K562 (cell line): ENCODE data around the gene NOM1. TPM values are rescaled to one million over a fixed set of nuclear protein-coding genes. Genes with fewer than 3 reads are reported as not detected.

Experiments used
- CGGBP1 ChIP-seq: fragments of 250-450 bp; sonication (Bioruptor Pico); IDR thresholded peaks from 2 replicates; pipeline ENCODE4 v1.9.0; 2021; ENCODE audit warnings: mild to moderate bottlenecking
- CHD2 ChIP-seq: IDR thresholded peaks from 2 replicates; pipeline ENCODE4 v1.6.1; 2011; ENCODE audit warnings: low read depth, low read length
- COPS2 ChIP-seq: fragments of 450-650 bp; conservative IDR thresholded peaks from 2 replicates; pipeline ENCODE4 v1.6.1; 2016; ENCODE audit warnings: mild to moderate bottlenecking, moderate library complexity
- E2F4 ChIP-seq: sonication (generic); formaldehyde crosslinking; IDR thresholded peaks from 2 replicates; pipeline ENCODE4 v1.8.0; 2022; ENCODE audit warnings: mild to moderate bottlenecking, low read depth, missing genetic modification reagents
- EWSR1 ChIP-seq: fragments of 450-650 bp; IDR thresholded peaks from 2 replicates; pipeline ENCODE4 v1.6.1; 2018; ENCODE audit warnings: borderline replicate concordance, mild to moderate bottlenecking, low read depth, moderate library complexity; ENCODE audit not compliant: partially characterized antibody
- GABPB2 ChIP-seq: fragments of 250-450 bp; sonication (Bioruptor Pico); conservative IDR thresholded peaks from 2 replicates; pipeline ENCODE4 v1.5.1; 2021; ENCODE audit warnings: mild to moderate bottlenecking
- HMG20B ChIP-seq: fragments of 250-450 bp; sonication (Bioruptor Pico); IDR thresholded peaks from 2 replicates; pipeline ENCODE4 v1.5.0; 2021; ENCODE audit warnings: mild to moderate bottlenecking
- ILK ChIP-seq: fragments of 450-650 bp; IDR thresholded peaks from 2 replicates; pipeline ENCODE4 v1.6.1; 2016; ENCODE audit warnings: missing genetic modification characterization, low read depth, mild to moderate bottlenecking, missing compliant biosample characterization, moderate library complexity, borderline replicate concordance
- MAFG ChIP-seq: fragments of 450-650 bp; conservative IDR thresholded peaks from 2 replicates; pipeline ENCODE4 v1.6.1; 2016; ENCODE audit warnings: missing genetic modification characterization, missing compliant biosample characterization
- MTA2 ChIP-seq: fragments of 450-650 bp; IDR thresholded peaks from 2 replicates; pipeline ENCODE4 v1.6.1; 2016; ENCODE audit warnings: low read depth
- NFE2L1 ChIP-seq: fragments of 450-650 bp; IDR thresholded peaks from 2 replicates; pipeline ENCODE4 v1.6.1; 2016; ENCODE audit warnings: missing genetic modification characterization, low read depth, mild to moderate bottlenecking, missing compliant biosample characterization, moderate library complexity, borderline replicate concordance
- NR2C2 ChIP-seq, 2 experiments: fragments of 200-800 bp in 1 of 2; sonication (Bioruptor generic) in 1 of 2; sonication (generic) in 1 of 2; formaldehyde crosslinking in 1 of 2; IDR thresholded peaks; 2 replicates each; pipeline versions ENCODE4 v1.6.1 to v1.8.0; 2016 to 2022; ENCODE audit warnings: mild to moderate bottlenecking in 1 of 2, missing compliant biosample characterization in 1 of 2, missing genetic modification characterization in 1 of 2, missing genetic modification reagents in 1 of 2
- PKNOX1 ChIP-seq: fragments of 450-650 bp; IDR thresholded peaks from 2 replicates; pipeline ENCODE4 v1.6.1; 2016
- RFX7 ChIP-seq: fragments of 250-450 bp; sonication (Bioruptor Pico); IDR thresholded peaks from 2 replicates; pipeline ENCODE4 v1.5.1; 2021; ENCODE audit warnings: mild to moderate bottlenecking
- SFPQ ChIP-seq: fragments of 200-400 bp; formaldehyde crosslinking; IDR thresholded peaks from 2 replicates; pipeline ENCODE4 v1.6.1; 2017; ENCODE audit warnings: mild to moderate bottlenecking, low read depth, low read length, moderate library complexity
- SIX5 ChIP-seq, 2 experiments: IDR thresholded peaks; 2 replicates each; pipeline ENCODE4 v1.6.1; 2011; ENCODE audit warnings: low read length in 2 of 2, borderline replicate concordance in 1 of 2, low read depth in 1 of 2, mild to moderate bottlenecking in 1 of 2, moderate library complexity in 1 of 2; ENCODE audit not compliant: insufficient read depth in 1 of 2
- SLC30A9 ChIP-seq: fragments of 250-450 bp; sonication (Bioruptor Pico); IDR thresholded peaks from 2 replicates; pipeline ENCODE4 v1.8.0; 2022; ENCODE audit warnings: mild to moderate bottlenecking, moderate library complexity
- STAT5B ChIP-seq: fragments of 250-450 bp; sonication (Bioruptor Pico); IDR thresholded peaks from 2 replicates; pipeline ENCODE4 v1.8.0; 2021; ENCODE audit warnings: mild to moderate bottlenecking, inconsistent platforms
- ZNF23 ChIP-seq: fragments of 250-450 bp; sonication (Bioruptor Pico); IDR thresholded peaks from 2 replicates; pipeline ENCODE4 v1.4.0; 2020; ENCODE audit warnings: mild to moderate bottlenecking
- ZNF24 ChIP-seq: fragments of 450-650 bp; IDR thresholded peaks from 2 replicates; pipeline ENCODE4 v1.6.1; 2016
- ZNF395 ChIP-seq: fragments of 200-800 bp; sonication (Bioruptor generic); IDR thresholded peaks from 2 replicates; pipeline ENCODE4 v1.6.1; 2017; ENCODE audit warnings: missing genetic modification characterization, missing compliant biosample characterization
- ZSCAN32 ChIP-seq: fragments of 450-650 bp; formaldehyde crosslinking; IDR thresholded peaks from 2 replicates; pipeline ENCODE4 v1.4.0; 2020; ENCODE audit warnings: mild to moderate bottlenecking, moderate library complexity
- polyA plus RNA-seq, 8 experiments: library from polyadenylated mRNA; depleted of rRNA in 4 of 8; stranded (reverse) in 5 of 8; unstranded in 3 of 8; fragments of >200 nt; fragmentation: Nextera tagmentation in 2 of 8; fragmentation: Illumina TruSeq in 1 of 8; extraction: Ambion mirVana in 2 of 8; extraction: Trizol in 1 of 8; gene quantifications; 2 replicates each; pipeline versions ENCODE4 v1.2.1 to v1.2.3, GENCODE V29; 2011 to 2014; ENCODE audit warnings: inconsistent platforms in 1 of 8, missing spikeins in 1 of 8
- total RNA-seq, 7 experiments: library from RNA; depleted of rRNA in 6 of 7; stranded (reverse); fragments of >200 nt in 6 of 7; fragmentation: Illumina TruSeq in 2 of 7; extraction: Trizol in 2 of 7; gene quantifications; 2 replicates each; pipeline versions ENCODE4 v1.2.1 to v1.2.3, GENCODE V29; 2011 to 2021; ENCODE audit warnings: low replicate concordance in 1 of 7

Gene NOM1
- total and polyA plus RNA-seq, 9 of the 15 experiments (the other 6 are each of a cell fraction or from before 2014, with no cell fraction given): 6.8 to 47.3 (median 37.4) TPM

GRCh38 chr7:156949541-156950380 is at the start of gene NOM1 (continued):
- TF ChIP-seq STAT5B (CRISPR knock-in tag) (no peak), SFPQ (no peak), HMG20B (CRISPR knock-in tag) (no peak), COPS2 (no peak), NR2C2 (CRISPR knock-in tag; IDR thresholded peaks at IDR 0.05) (peak; percentile 10; the same call in 1 of the 2 replicates), NR2C2 (tag; IDR thresholded peaks at IDR 0.05) (peak; percentile 64; the same call in 1 of the 2 replicates), RFX7 (no peak), NFE2L1 (tag) (no peak), PKNOX1 (no peak; the same call in 1 of the 2 replicates), CHD2 (no peak), MTA2 (no peak), ZSCAN32 (CRISPR knock-in tag) (no peak), EWSR1 (no peak), MAFG (no peak), ZNF23 (CRISPR knock-in tag) (no peak), ZNF24 (no peak; the same call in 1 of the 2 replicates), CGGBP1 (no peak), SLC30A9 (CRISPR knock-in tag) (no peak), E2F4 (CRISPR knock-in tag) (peak; percentile 89), ZNF395 (peak; percentile 97; the same call in 1 of the 2 replicates), GABPB2 (CRISPR knock-in tag) (no peak), SIX5 (IDR thresholded peaks at IDR 0.05; ENCODE audit: borderline replicate concordance in 1 of 2, insufficient read depth in 1 of 2, low read depth in 1 of 2, low read length in 2 of 2) (peak; percentile 3 to 50; a peak in 1 of 4 replicates), ILK (tag) (no peak)
